ENCODE results near the gene ARHGAP44.

ARHGAP44 gene

GRCh38 chr17:12814718-12815117 lies 25.4 kb downstream of the ARHGAP44 start:
- DNase-seq (ENCODE audit: low read depth in 1 of 2, low spot score in 1 of 2) = no peak
- H3K27ac ChIP-seq (replicated peaks) = no peak overlapping the region
- no peaks in the 10 kb centered on the region for H3K27me3 ChIP-seq (ENCODE audit: insufficient read depth, poor library complexity, severe bottlenecking)
- H3K4me3 ChIP-seq (replicated peaks; ENCODE audit: insufficient read depth, low read length) = no peak overlapping the region
- TF ChIP-seq, protein P1, sequence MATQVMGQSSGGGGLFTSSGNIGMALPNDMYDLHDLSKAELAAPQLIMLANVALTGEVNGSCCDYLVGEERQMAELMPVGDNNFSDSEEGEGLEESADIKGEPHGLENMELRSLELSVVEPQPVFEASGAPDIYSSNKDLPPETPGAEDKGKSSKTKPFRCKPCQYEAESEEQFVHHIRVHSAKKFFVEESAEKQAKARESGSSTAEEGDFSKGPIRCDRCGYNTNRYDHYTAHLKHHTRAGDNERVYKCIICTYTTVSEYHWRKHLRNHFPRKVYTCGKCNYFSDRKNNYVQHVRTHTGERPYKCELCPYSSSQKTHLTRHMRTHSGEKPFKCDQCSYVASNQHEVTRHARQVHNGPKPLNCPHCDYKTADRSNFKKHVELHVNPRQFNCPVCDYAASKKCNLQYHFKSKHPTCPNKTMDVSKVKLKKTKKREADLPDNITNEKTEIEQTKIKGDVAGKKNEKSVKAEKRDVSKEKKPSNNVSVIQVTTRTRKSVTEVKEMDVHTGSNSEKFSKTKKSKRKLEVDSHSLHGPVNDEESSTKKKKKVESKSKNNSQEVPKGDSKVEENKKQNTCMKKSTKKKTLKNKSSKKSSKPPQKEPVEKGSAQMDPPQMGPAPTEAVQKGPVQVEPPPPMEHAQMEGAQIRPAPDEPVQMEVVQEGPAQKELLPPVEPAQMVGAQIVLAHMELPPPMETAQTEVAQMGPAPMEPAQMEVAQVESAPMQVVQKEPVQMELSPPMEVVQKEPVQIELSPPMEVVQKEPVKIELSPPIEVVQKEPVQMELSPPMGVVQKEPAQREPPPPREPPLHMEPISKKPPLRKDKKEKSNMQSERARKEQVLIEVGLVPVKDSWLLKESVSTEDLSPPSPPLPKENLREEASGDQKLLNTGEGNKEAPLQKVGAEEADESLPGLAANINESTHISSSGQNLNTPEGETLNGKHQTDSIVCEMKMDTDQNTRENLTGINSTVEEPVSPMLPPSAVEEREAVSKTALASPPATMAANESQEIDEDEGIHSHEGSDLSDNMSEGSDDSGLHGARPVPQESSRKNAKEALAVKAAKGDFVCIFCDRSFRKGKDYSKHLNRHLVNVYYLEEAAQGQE (IDR thresholded peaks at IDR 0.05; ENCODE audit: insufficient replicate concordance, low read depth) = no peak
- TF ChIP-seq GABPA (IDR thresholded peaks at IDR 0.05; ENCODE audit: low read depth) = no peak
- TF ChIP-seq, protein P2, sequence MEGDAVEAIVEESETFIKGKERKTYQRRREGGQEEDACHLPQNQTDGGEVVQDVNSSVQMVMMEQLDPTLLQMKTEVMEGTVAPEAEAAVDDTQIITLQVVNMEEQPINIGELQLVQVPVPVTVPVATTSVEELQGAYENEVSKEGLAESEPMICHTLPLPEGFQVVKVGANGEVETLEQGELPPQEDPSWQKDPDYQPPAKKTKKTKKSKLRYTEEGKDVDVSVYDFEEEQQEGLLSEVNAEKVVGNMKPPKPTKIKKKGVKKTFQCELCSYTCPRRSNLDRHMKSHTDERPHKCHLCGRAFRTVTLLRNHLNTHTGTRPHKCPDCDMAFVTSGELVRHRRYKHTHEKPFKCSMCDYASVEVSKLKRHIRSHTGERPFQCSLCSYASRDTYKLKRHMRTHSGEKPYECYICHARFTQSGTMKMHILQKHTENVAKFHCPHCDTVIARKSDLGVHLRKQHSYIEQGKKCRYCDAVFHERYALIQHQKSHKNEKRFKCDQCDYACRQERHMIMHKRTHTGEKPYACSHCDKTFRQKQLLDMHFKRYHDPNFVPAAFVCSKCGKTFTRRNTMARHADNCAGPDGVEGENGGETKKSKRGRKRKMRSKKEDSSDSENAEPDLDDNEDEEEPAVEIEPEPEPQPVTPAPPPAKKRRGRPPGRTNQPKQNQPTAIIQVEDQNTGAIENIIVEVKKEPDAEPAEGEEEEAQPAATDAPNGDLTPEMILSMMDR (IDR thresholded peaks at IDR 0.05; ENCODE audit: insufficient read depth, low read length) = no peak
- TF ChIP-seq POLR2AphosphoS5 (IDR thresholded peaks at IDR 0.05; ENCODE audit: low read depth) = no peak
- TF ChIP-seq SPI1 (IDR thresholded peaks at IDR 0.05; ENCODE audit: borderline replicate concordance, low read depth) = no peak

DNA sequence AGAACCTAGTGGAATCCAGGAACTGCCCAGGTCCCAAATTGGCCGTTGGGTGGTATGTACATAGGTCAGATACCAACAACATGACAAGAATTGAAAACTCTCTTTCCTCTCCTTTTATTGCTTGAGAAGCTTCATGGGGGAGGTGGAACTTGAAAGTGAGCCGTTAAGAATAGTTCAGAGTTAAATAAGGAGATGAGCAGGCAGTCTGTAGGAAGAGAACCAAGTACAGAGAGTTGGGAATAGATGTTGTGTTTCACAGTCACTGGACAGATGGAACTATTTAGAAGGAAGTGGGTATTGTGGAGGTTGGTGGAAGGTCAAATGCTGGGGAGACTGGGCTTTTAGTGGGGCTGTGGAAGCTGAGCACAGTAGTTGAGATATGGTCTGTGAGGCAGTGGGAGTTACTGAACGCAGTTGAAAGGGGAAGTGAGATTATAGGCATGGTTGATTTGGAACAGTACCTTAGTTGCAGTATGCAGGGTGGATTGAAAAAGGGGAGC lies 26.4 kb downstream of the ARHGAP44 start:
- Histone ChIP-seq H3K27ac (replicated peaks) (no peak overlapping the region), H3K27me3 (ENCODE audit: insufficient read depth, poor library complexity, severe bottlenecking) (no peaks in the 10 kb centered on the region), H3K4me3 (replicated peaks; ENCODE audit: insufficient read depth, low read length) (no peak overlapping the region)
- TF ChIP-seq POLR2AphosphoS5 (IDR thresholded peaks at IDR 0.05; ENCODE audit: low read depth) (no peak), GABPA (IDR thresholded peaks at IDR 0.05; ENCODE audit: low read depth) (no peak), SPI1 (IDR thresholded peaks at IDR 0.05; ENCODE audit: borderline replicate concordance, low read depth) (peak; percentile 36)
- TF ChIP-seq, protein P2 (IDR thresholded peaks at IDR 0.05; ENCODE audit: insufficient read depth, low read length) = no peak
- peak in 1 of 2 experiments; percentile 8 for DNase-seq (ENCODE audit: low read depth in 1 of 2, low spot score in 1 of 2)

DNA sequence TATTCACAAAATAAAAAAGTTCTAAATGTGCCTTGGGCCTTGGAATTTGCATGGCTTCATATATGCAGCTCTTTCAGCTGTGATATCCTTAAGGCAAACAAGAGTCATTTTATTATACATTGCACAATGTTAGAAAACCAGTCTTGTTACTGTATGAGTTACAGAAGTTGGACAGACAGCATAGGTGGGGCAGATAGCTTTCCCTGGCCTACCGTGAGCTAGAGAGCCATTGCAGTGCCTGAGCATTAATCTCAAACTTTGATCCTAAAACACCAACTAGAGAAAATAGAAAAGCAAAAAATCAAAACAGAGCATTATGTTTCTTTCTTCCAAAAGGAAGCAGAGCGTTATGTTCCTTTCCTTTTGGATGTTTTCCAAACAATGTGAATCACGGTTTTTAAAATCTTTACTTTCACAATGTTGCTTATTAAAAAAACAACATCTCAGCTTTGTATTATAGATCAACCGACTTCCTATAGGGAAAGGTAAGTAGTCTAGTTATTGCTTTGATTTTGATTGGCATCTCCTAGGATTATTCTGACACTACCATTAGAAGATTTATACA lies 32.2 kb downstream of the ARHGAP44 start:
- H3K27ac ChIP-seq (replicated peaks) = no peak overlapping the region
- H3K4me3 ChIP-seq (replicated peaks; ENCODE audit: insufficient read depth, low read length) = no peak overlapping the region
- TF ChIP-seq, protein P2 (IDR thresholded peaks at IDR 0.05; ENCODE audit: insufficient read depth, low read length) = no peak
- no peak for TF ChIP-seq POLR2AphosphoS5 (IDR thresholded peaks at IDR 0.05; ENCODE audit: low read depth)
- no peak for TF ChIP-seq GABPA (IDR thresholded peaks at IDR 0.05; ENCODE audit: low read depth)
- TF ChIP-seq, protein P1 (IDR thresholded peaks at IDR 0.05; ENCODE audit: insufficient replicate concordance, low read depth) = no peak
- TF ChIP-seq SPI1 (IDR thresholded peaks at IDR 0.05; ENCODE audit: borderline replicate concordance, low read depth) = no peak
- DNase-seq (ENCODE audit: low read depth in 1 of 2, low spot score in 1 of 2) = no peak
- H3K27me3 ChIP-seq (ENCODE audit: insufficient read depth, poor library complexity, severe bottlenecking) = no peaks in the 10 kb centered on the region

DNA sequence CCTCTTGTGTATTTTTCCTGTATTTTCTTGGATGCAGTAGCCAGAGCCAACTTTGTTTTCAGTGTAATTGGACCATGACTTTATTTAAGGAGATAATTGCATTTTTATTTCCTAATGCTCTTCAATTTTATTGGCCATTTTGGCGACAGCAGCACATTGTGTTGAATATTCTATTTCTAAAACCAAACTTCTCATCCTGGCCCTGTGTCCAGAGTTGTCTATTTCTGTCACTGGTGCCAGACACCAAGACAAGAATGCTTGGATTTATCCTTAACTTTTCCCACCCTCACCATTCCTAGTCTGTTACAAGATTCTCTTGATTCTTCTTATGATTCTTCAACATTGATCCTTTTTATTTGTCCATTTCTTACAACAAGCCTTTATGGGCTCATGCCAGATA lies 37.1 kb downstream of the ARHGAP44 start:
- TF ChIP-seq POLR2AphosphoS5 (IDR thresholded peaks at IDR 0.05; ENCODE audit: low read depth) = no peak
- TF ChIP-seq SPI1 (IDR thresholded peaks at IDR 0.05; ENCODE audit: borderline replicate concordance, low read depth) = no peak
- TF ChIP-seq, protein P1 (IDR thresholded peaks at IDR 0.05; ENCODE audit: insufficient replicate concordance, low read depth) = no peak
- TF ChIP-seq GABPA (IDR thresholded peaks at IDR 0.05; ENCODE audit: low read depth) = no peak
- TF ChIP-seq, protein P2 (IDR thresholded peaks at IDR 0.05; ENCODE audit: insufficient read depth, low read length) = no peak
- no peak for DNase-seq (ENCODE audit: low read depth in 1 of 2, low spot score in 1 of 2)

More for the DNA sequence above, 37.1 kb downstream of the ARHGAP44 start:
- no peak overlapping the region for H3K4me3 ChIP-seq (replicated peaks; ENCODE audit: insufficient read depth, low read length)
- no peak overlapping the region for H3K27ac ChIP-seq (replicated peaks)
- no peaks in the 10 kb centered on the region for H3K27me3 ChIP-seq (ENCODE audit: insufficient read depth, poor library complexity, severe bottlenecking)
